ENCODE results near the gene RIOK2. TPM values are rescaled to one million over a fixed set of nuclear protein-coding genes. Genes with fewer than 3 reads are reported as not detected.
"Not testable (repeated sequence)": the region's sequence is repeated elsewhere in the genome, so short reads cannot be mapped to it uniquely, and the experiment has no call there.

The RIOK2 gene
- total and polyA plus RNA-seq, 2 donors from 2014 or later = 18.2 to 23.3 TPM

DNA sequence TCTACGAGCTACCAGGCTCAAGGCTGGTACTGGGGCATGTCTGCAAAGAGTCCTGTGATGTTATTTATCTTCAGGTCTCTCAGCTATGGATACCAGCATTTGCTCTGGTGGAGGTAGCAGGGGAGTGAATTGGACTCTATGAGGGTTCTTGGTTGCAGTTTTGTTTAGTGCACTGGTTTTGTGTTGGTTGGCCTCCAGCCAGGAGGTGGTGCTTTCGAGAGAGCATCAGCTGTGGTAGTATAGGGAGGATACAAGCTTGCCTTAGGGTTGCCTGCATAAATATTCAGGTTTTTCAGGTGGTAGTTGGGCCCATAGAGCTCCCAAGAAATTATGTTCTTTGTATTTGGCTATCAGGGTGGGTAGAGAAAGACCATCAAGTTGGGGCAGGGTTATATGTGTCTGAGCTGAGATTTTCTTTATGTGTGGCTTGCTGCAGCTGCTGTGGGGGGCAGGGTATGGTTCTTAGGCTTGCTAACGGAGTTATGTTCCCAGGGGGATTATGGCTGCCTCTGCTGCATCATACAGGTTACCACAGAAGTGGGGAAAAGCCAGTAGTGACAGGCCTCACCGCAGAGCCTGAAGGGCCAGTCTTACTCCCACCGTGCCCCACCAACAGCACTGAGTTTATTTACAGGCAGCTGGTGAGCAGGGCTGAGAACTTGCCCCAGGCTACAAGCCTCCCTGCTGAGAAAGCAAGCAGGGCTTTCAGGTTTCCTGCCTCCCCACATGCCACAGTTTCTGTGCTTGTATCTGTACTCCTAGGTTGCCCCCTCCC is 9.7 kb upstream of the RIOK2 start:
- Histone ChIP-seq H3K36me3 (ENCODE audit: control insufficient read depth in 2 of 3, insufficient read depth in 3 of 3, low read length in 3 of 3) (no peaks in the 10 kb centered on the region), H3K9me3 (ENCODE audit: control insufficient read depth in 2 of 3, insufficient read depth in 1 of 3, low read length in 3 of 3) (no peaks in the 10 kb centered on the region), H3K27ac (ENCODE audit: low read depth in 2 of 2, low read length in 2 of 2) (no peak overlapping the region), H3K4me1 (ENCODE audit: control insufficient read depth in 2 of 3, insufficient read depth in 2 of 3, low read depth in 1 of 3, low read length in 3 of 3) (no peaks in the 10 kb centered on the region), H3K9ac (ENCODE audit: low read length in 3 of 3) (no peak overlapping the region), H3K4me3 (ENCODE audit: low read length in 3 of 3) (no peak overlapping the region), H3K27me3 (ENCODE audit: control insufficient read depth, insufficient read depth, low read length) (no peaks in the 10 kb centered on the region)
- FAIRE-seq (no peak), DNase-seq (no peak)
- intact Hi-C loops (cut with DNase I) = no loop called here
- TF ChIP-seq, protein P1, sequence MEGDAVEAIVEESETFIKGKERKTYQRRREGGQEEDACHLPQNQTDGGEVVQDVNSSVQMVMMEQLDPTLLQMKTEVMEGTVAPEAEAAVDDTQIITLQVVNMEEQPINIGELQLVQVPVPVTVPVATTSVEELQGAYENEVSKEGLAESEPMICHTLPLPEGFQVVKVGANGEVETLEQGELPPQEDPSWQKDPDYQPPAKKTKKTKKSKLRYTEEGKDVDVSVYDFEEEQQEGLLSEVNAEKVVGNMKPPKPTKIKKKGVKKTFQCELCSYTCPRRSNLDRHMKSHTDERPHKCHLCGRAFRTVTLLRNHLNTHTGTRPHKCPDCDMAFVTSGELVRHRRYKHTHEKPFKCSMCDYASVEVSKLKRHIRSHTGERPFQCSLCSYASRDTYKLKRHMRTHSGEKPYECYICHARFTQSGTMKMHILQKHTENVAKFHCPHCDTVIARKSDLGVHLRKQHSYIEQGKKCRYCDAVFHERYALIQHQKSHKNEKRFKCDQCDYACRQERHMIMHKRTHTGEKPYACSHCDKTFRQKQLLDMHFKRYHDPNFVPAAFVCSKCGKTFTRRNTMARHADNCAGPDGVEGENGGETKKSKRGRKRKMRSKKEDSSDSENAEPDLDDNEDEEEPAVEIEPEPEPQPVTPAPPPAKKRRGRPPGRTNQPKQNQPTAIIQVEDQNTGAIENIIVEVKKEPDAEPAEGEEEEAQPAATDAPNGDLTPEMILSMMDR (IDR thresholded peaks at IDR 0.05; ENCODE audit: borderline replicate concordance, extremely low read depth, insufficient read depth) = no peak

DNA sequence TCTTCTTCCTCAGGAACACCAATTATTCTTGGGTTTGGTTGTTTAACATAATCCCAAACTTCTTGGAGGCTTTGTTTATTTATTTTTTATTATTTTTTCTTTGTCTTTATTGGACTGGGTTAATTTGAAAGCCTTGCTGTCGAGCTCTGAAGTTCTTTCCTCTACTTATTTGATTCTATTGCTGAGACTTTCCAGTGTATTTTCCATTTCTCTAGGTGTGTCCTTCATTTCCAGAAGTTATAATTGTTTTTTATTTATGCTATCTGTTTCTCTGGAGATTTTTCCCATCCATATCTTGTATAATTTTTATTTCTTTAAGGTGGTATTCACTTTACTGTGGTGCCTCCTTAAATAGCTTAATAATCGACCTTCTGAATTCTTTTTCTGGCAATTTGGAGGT is 8.8 kb upstream of the RIOK2 start:
- Histone ChIP-seq H3K9ac (ENCODE audit: low read length in 3 of 3) (no peak overlapping the region), H3K27ac (ENCODE audit: low read depth in 2 of 2, low read length in 2 of 2) (no peak overlapping the region), H3K27me3 (ENCODE audit: control insufficient read depth, insufficient read depth, low read length) (no peaks in the 10 kb centered on the region), H3K36me3 (ENCODE audit: control insufficient read depth in 2 of 3, insufficient read depth in 3 of 3, low read length in 3 of 3) (no peaks in the 10 kb centered on the region), H3K9me3 (ENCODE audit: control insufficient read depth in 2 of 3, insufficient read depth in 1 of 3, low read length in 3 of 3) (no peaks in the 10 kb centered on the region), H3K4me3 (ENCODE audit: low read length in 3 of 3) (no peak overlapping the region), H3K4me1 (ENCODE audit: control insufficient read depth in 2 of 3, insufficient read depth in 2 of 3, low read depth in 1 of 3, low read length in 3 of 3) (no peaks in the 10 kb centered on the region)
- no peak for FAIRE-seq
- intact Hi-C loops (cut with DNase I) = no loop called here
- DNase-seq = no peak
- TF ChIP-seq, protein P1 (IDR thresholded peaks at IDR 0.05; ENCODE audit: borderline replicate concordance, extremely low read depth, insufficient read depth) = no peak

DNA sequence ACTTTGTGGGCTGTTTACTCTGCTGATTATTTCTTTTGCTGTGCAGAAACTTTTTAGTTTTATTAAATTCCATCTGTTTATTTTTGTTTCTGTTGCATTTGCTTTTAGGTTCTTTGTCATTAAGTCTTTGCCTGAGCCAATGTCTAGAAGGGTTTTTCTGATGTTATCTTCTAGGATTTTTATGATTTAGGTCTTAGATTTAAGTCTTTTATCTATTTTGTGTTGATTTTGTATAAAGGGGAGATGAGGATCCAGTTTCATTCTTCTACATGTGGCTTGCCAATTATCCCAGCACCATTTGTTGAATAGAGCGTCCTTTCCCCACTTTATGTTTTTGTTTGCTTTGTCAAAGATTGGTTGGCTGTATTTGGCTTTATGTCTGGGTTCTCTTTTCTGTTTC is 6.5 kb upstream of the RIOK2 start:
- H3K27me3 ChIP-seq (ENCODE audit: control insufficient read depth, insufficient read depth, low read length); H3K27ac ChIP-seq (ENCODE audit: low read depth in 2 of 2, low read length in 2 of 2); DNase-seq; FAIRE-seq; H3K4me1 ChIP-seq (ENCODE audit: control insufficient read depth in 2 of 3, insufficient read depth in 2 of 3, low read depth in 1 of 3, low read length in 3 of 3); intact Hi-C loops (cut with DNase I); H3K9me3 ChIP-seq (ENCODE audit: control insufficient read depth in 2 of 3, insufficient read depth in 1 of 3, low read length in 3 of 3); H3K9ac ChIP-seq (ENCODE audit: low read length in 3 of 3); H3K4me3 ChIP-seq (ENCODE audit: low read length in 3 of 3); H3K36me3 ChIP-seq (ENCODE audit: control insufficient read depth in 2 of 3, insufficient read depth in 3 of 3, low read length in 3 of 3): not testable (repeated sequence)

DNA sequence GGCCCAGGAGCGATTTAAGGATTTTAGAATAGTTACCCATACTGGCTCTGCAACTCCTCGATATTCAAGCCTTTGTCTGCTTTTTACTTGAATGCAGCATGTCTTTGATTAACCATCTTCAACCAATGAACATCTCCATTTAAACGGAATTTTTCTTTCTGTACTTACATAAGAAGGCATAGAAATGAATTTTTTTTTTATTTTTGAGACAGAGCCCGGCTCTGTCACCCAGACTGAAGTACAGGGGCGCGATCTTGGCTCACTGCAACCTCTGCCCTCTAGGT is 825 bp upstream of the RIOK2 start:
- peak in 1 of 5 donors; percentile 49 for DNase-seq
- Histone ChIP-seq H3K4me3 (ENCODE audit: low read length in 3 of 3) (peak overlapping the region; percentile 93 to 99 (median 96)), H3K36me3 (ENCODE audit: control insufficient read depth in 2 of 3, insufficient read depth in 3 of 3, low read length in 3 of 3) (peaks cover under 1% of the 10 kb centered on the region in 3 donors), H3K9me3 (ENCODE audit: control insufficient read depth in 2 of 3, insufficient read depth in 1 of 3, low read length in 3 of 3) (no peaks in the 10 kb centered on the region), H3K27me3 (ENCODE audit: control insufficient read depth, insufficient read depth, low read length) (no peaks in the 10 kb centered on the region), H3K27ac (ENCODE audit: low read depth in 2 of 2, low read length in 2 of 2) (peak overlapping the region; percentile 92 to 95), H3K9ac (ENCODE audit: low read length in 3 of 3) (peak overlapping the region; percentile 61 to 99 (median 88)), H3K4me1 (ENCODE audit: control insufficient read depth in 2 of 3, insufficient read depth in 2 of 3, low read depth in 1 of 3, low read length in 3 of 3) (peaks cover 0 to 5% (median 5%) of the 10 kb centered on the region in 3 donors)
- intact Hi-C loops (cut with DNase I) = no loop called here
- TF ChIP-seq, protein P1 (IDR thresholded peaks at IDR 0.05; ENCODE audit: borderline replicate concordance, extremely low read depth, insufficient read depth) = no peak
- no peak for FAIRE-seq

Data from kidney (tissue), 14 donors.